Glutamatergic neuron (in vitro differentiated cells): Measurements from ENCODE around the gene CSF1. TPM values are rescaled to one million over a fixed set of nuclear protein-coding genes. Genes with fewer than 3 reads are reported as not detected.
A peak's percentile ranks its signal among the peaks of the same experiment; 100 is the strongest.

Source experiments
- DNase-seq: peaks from one replicate; pipeline ENCODE4 v3.0.0; 2022
- H3K27ac Mint-ChIP-seq: one replicate; pipeline ENCODE4 v1.8.0; 2020; ENCODE audit warnings: mild to moderate bottlenecking, mixed read lengths, inconsistent platforms; ENCODE audit not compliant: unreplicated experiment
- H3K27me3 Mint-ChIP-seq: one replicate; pipeline ENCODE4 v1.8.0; 2020; ENCODE audit warnings: mild to moderate bottlenecking, moderate library complexity, mixed read lengths, inconsistent platforms; ENCODE audit not compliant: unreplicated experiment
- H3K36me3 Mint-ChIP-seq: one replicate; pipeline ENCODE4 v1.8.0; 2020; ENCODE audit warnings: mild to moderate bottlenecking, mixed read lengths, inconsistent platforms; ENCODE audit not compliant: unreplicated experiment
- H3K4me1 Mint-ChIP-seq: one replicate; pipeline ENCODE4 v1.8.0; 2020; ENCODE audit warnings: mild to moderate bottlenecking, low read depth, mixed read lengths, inconsistent platforms; ENCODE audit not compliant: unreplicated experiment
- H3K4me3 Mint-ChIP-seq: one replicate; pipeline ENCODE4 v1.8.0; 2020; ENCODE audit warnings: mild to moderate bottlenecking, mixed read lengths, inconsistent platforms; ENCODE audit not compliant: unreplicated experiment
- H3K9me3 Mint-ChIP-seq: one replicate; pipeline ENCODE4 v1.8.0; 2020; ENCODE audit warnings: mild to moderate bottlenecking, moderate library complexity, mixed read lengths, inconsistent platforms; ENCODE audit not compliant: unreplicated experiment
- total RNA-seq: library from RNA; stranded (reverse); fragmentation: NEBNext Ultra II Directional; extraction: Animal tissue kit (Norgen Biotek cat#: 25700); gene quantifications from one replicate; pipeline ENCODE4 v1.2.1, GENCODE V29; 2021; ENCODE audit not compliant: unreplicated experiment
- TF ChIP-seq, protein P1 (sequence below): fragments of 200-600 bp; sonication (generic); IDR thresholded peaks from one replicate; pipeline ENCODE4 v1.5.0; 2021; ENCODE audit not compliant: partially characterized antibody, unreplicated experiment

CSF1 gene
- total RNA-seq, 1 donor from 2014 or later = 0.59 TPM

DNA sequence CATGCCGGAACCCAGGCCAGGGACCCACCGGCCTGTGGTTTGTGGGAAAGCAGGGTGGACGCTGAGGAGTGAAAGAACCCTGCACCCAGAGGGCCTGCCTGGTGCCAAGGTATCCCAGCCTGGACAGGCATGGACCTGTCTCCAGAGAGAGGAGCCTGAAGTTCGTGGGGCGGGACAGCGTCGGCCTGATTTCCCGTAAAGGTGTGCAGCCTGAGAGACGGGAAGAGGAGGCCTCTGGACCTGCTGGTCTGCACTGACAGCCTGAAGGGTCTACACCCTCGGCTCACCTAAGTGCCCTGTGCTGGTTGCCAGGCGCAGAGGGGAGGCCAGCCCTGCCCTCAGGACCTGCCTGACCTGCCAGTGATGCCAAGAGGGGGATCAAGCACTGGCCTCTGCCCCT, 18.5 kb downstream of the CSF1 start:
- H3K36me3 Mint-ChIP-seq = no peaks in the 10 kb centered on the region
- H3K9me3 Mint-ChIP-seq = peaks cover 5% of the 10 kb centered on the region
- TF ChIP-seq, protein P1, sequence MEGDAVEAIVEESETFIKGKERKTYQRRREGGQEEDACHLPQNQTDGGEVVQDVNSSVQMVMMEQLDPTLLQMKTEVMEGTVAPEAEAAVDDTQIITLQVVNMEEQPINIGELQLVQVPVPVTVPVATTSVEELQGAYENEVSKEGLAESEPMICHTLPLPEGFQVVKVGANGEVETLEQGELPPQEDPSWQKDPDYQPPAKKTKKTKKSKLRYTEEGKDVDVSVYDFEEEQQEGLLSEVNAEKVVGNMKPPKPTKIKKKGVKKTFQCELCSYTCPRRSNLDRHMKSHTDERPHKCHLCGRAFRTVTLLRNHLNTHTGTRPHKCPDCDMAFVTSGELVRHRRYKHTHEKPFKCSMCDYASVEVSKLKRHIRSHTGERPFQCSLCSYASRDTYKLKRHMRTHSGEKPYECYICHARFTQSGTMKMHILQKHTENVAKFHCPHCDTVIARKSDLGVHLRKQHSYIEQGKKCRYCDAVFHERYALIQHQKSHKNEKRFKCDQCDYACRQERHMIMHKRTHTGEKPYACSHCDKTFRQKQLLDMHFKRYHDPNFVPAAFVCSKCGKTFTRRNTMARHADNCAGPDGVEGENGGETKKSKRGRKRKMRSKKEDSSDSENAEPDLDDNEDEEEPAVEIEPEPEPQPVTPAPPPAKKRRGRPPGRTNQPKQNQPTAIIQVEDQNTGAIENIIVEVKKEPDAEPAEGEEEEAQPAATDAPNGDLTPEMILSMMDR = no peak
- H3K27ac Mint-ChIP-seq = no peak overlapping the region
- peaks cover 2% of the 10 kb centered on the region for H3K4me1 Mint-ChIP-seq
- no peak overlapping the region for H3K4me3 Mint-ChIP-seq
- H3K27me3 Mint-ChIP-seq = peaks cover 13% of the 10 kb centered on the region
- no peak for DNase-seq

DNA sequence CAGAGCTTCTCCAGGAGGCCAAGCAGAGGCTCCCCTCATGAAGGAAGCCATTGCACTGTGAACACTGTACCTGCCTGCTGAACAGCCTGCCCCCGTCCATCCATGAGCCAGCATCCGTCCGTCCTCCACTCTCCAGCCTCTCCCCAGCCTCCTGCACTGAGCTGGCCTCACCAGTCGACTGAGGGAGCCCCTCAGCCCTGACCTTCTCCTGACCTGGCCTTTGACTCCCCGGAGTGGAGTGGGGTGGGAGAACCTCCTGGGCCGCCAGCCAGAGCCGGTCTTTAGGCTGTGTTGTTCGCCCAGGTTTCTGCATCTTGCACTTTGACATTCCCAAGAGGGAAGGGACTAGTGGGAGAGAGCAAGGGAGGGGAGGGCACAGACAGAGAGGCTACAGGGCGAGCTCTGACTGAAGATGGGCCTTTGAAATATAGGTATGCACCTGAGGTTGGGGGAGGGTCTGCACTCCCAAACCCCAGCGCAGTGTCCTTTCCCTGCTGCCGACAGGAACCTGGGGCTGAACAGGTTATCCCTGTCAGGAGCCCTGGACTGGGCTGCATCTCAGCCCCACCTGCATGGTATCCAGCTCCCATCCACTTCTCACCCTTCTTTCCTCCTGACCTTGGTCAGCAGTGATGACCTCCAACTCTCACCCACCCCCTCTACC, 19.1 kb downstream of the CSF1 start:
- no peaks in the 10 kb centered on the region for H3K36me3 Mint-ChIP-seq
- no peak overlapping the region for H3K4me3 Mint-ChIP-seq
- TF ChIP-seq, protein P1 = no peak
- H3K27ac Mint-ChIP-seq = no peak overlapping the region
- DNase-seq = no peak
- peaks cover 2% of the 10 kb centered on the region for H3K4me1 Mint-ChIP-seq
- peaks cover 5% of the 10 kb centered on the region for H3K9me3 Mint-ChIP-seq
- H3K27me3 Mint-ChIP-seq = peaks cover 11% of the 10 kb centered on the region

DNA sequence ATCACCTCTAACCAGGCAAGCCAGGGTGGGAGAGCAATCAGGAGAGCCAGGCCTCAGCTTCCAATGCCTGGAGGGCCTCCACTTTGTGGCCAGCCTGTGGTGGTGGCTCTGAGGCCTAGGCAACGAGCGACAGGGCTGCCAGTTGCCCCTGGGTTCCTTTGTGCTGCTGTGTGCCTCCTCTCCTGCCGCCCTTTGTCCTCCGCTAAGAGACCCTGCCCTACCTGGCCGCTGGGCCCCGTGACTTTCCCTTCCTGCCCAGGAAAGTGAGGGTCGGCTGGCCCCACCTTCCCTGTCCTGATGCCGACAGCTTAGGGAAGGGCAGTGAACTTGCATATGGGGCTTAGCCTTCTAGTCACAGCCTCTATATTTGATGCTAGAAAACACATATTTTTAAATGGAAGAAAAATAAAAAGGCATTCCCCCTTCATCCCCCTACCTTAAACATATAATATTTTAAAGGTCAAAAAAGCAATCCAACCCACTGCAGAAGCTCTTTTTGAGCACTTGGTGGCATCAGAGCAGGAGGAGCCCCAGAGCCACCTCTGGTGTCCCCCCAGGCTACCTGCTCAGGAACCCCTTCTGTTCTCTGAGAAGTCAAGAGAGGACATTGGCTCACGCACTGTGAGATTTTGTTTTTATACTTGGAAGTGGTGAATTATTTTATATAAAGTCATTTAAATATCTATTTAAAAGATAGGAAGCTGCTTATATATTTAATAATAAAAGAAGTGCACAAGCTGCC, 19.8 kb downstream of the CSF1 start:
- no peak for DNase-seq
- Mint-ChIP-seq H3K4me3 (no peak overlapping the region), H3K36me3 (no peaks in the 10 kb centered on the region), H3K27ac (no peak overlapping the region), H3K4me1 (peaks cover 2% of the 10 kb centered on the region), H3K27me3 (peaks cover 11% of the 10 kb centered on the region), H3K9me3 (peaks cover 5% of the 10 kb centered on the region)
- TF ChIP-seq, protein P1 = no peak

DNA sequence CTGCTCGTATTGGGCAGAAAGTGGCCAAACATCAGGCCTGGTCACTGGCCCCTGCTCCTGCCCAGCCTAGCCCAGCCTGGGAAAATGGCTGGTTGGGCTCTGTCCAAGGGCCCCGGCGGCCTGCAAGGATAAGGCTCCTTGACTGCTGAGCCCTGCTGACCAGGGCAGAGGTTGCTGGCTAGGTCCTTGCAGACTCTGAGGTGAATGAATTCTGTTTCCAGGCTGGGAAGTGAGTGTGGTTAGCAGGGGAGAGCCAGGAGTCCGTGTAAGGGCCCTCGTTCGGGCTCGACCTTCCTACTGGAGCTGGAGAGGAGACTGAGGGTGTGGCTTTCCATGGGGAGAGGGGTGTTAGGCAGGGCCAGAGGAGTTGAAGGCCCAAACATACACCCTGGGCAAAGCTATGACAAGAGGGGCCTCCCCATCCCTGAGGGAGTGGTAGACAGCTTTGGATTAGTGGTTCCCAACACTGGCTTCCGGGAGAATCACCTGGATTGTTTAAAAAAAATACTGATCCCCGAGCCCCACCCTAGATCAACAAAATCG, 20.6 kb downstream of the CSF1 start:
- TF ChIP-seq, protein P1 = no peak
- Mint-ChIP-seq H3K4me1 (peaks cover 2% of the 10 kb centered on the region), H3K27me3 (peaks cover 6% of the 10 kb centered on the region), H3K27ac (no peak overlapping the region), H3K36me3 (no peaks in the 10 kb centered on the region), H3K4me3 (no peak overlapping the region), H3K9me3 (peaks cover 1% of the 10 kb centered on the region)
- peak; percentile 88 for DNase-seq
